Duodenal mucosa (tissue), 2 donors: ENCODE measurements around the gene MTA1.

Experiments used
- H3K27ac ChIP-seq: one replicate; pipeline ENCODE4 v1.7.0; 2013; ENCODE audit warnings: low read depth, low read length
- H3K27me3 ChIP-seq, 2 donors: one replicate each; pipeline ENCODE4 v1.7.0; 2013; ENCODE audit warnings: low read length in 2 of 2, control low read depth in 1 of 2; ENCODE audit not compliant: insufficient read depth in 2 of 2, control insufficient read depth in 1 of 2
- H3K36me3 ChIP-seq, 2 donors: one replicate each; pipeline ENCODE4 v1.7.0; 2013; ENCODE audit warnings: low read length in 2 of 2, control low read depth in 1 of 2; ENCODE audit not compliant: insufficient read depth in 2 of 2, control insufficient read depth in 1 of 2
- H3K4me1 ChIP-seq, 2 donors: one replicate each; pipeline ENCODE4 v1.7.0; 2013; ENCODE audit warnings: low read length in 2 of 2, control low read depth in 1 of 2; ENCODE audit not compliant: insufficient read depth in 2 of 2, control insufficient read depth in 1 of 2
- H3K4me3 ChIP-seq, 2 donors: one replicate each; pipeline ENCODE4 v1.7.0; 2013; ENCODE audit warnings: low read length in 2 of 2, low read depth in 1 of 2
- H3K9ac ChIP-seq, 2 donors: one replicate each; pipeline ENCODE4 v1.7.0; 2013; ENCODE audit warnings: low read length in 2 of 2, low read depth in 1 of 2
- H3K9me3 ChIP-seq, 2 donors: one replicate each; pipeline ENCODE4 v1.7.0; 2013; ENCODE audit warnings: low read length in 2 of 2, control low read depth in 1 of 2; ENCODE audit not compliant: control insufficient read depth in 1 of 2

The MTA1 gene

DNA sequence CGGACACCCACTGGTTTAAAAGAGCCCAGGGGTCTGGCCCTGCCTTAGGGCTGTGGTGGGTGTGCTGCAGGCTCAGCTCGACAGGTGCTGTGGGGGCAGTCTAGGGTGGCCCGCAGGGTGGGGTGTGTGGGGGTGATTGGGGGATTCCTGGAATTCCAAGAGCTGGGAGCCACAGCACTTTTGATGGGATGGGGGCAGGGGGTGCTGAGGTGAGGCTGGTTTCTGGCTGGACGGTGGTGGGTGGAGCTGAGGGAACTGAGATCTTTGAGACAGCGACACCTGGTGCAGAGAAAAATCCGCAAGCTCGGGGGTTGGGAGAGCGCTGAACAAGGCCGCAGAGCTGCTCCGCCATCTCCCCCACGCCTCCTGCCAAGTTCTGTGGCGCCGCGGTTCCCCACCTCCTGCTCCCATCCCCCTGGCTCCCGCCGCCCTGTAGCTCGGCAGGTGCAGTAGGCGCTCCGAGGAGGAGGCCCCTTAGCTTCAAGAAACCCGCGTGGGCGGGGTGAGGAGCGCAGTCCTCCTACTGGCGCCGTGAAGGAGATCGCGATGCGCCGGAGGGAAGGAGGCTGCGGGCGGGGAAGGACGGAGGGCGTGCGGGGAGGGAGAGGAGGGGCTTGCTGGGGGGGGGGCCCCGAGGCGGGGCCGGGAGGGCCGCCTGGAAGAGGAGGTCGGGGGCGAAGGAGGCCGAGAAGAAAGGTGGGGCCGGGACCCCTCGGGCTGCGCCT lies 70.1 kb downstream of the MTA1 start:
- peak overlapping the region; percentile 66 to 72 for H3K4me3 ChIP-seq
- H3K9me3 ChIP-seq, result no peaks in the 10 kb centered on the region
- peaks cover 23 to 49% of the 10 kb centered on the region in 2 donors for H3K4me1 ChIP-seq

DNA sequence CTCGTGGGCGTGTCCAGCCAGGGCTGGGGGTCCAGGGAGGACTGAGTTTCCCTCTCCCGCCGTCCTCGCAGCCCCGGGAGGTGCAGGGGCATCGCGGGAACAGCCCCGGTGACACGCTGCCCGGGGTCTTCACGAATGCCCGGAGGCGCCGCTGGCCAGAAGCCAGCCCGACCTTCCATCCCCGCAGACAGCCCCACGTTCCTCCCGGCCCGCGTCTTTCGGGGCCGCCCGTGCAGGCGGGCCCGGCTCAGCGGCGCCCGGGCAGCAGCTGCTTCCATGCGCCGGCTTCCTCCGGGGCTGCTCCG lies 70.6 kb downstream of the MTA1 start:
- peaks cover 20 to 44% of the 10 kb centered on the region in 2 donors for H3K4me1 ChIP-seq
- H3K27ac ChIP-seq, result peak overlapping the region; percentile 90

More for the DNA sequence above, 70.1 kb downstream of the MTA1 start:
- peaks cover 0 to 6% of the 10 kb centered on the region in 2 donors for H3K27me3 ChIP-seq
- H3K27ac ChIP-seq, result peak overlapping the region; percentile 90
- peak overlapping the region; percentile 68 to 76 for H3K9ac ChIP-seq
- H3K36me3 ChIP-seq, result peaks cover 0 to 3% of the 10 kb centered on the region in 2 donors

DNA sequence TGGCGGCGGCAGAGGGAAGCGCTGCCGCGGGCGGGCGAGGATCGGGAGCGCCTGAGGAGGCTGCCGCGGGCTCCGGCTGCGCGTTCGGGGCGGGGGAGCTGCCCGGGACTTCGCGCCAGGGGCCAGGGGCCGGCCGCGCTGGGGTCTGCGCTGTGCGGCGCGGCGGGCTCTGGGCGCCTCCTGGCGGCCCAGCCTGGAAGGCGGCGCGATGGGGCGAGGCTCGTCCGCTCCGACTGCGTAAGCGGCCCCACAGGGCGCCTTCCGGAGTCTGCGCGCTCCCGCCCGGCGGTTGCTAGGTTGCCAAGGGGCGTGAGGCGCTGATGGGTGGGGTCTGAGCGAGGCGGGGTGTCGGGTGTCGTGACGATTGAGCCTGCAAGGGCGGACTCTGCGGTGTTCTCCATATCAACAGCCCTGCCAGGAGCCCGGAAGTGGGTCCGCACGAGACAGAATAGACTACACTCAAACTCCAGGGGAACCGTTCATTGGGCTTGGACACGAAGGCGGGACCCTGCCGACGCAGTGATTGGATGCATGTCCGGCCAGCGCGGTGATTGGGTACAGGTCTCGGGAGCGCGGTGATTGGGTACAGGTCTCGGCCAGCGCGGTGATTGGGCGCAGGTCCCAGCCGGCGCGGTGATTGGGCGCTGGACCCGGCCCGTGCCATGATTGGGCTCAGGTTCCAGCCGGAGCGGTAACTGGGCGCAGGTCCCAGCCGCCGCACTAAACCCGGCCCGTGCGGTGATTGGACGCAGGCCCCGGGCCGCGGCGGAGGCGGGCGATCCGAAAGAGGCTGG lies 71.1 kb downstream of the MTA1 start, which contains the start of gene TEDC1:
Gene TEDC1 (plus strand): TSS at position 675 of the 794 bp plus-strand sequence. CDS start 130 bp downstream, outside the sequence.
- Histone ChIP-seq H3K4me3 (peak within 1 kb of the TSS; percentile 72 to 75), H3K27ac (peak within 1 kb of the TSS; percentile 90), H3K27me3 (peaks cover 0 to 6% of the 10 kb centered on the region in 2 donors), H3K9me3 (no peaks in the 10 kb centered on the region), H3K4me1 (peaks cover 16 to 38% of the 10 kb centered on the region in 2 donors), H3K9ac (peak within 1 kb of the TSS; percentile 68 to 76), H3K36me3 (peaks cover 0 to 3% of the 10 kb centered on the region in 2 donors)

More for the DNA sequence above, 70.6 kb downstream of the MTA1 start:
- Histone ChIP-seq H3K9me3 (no peaks in the 10 kb centered on the region), H3K4me3 (peak overlapping the region; percentile 66 to 72), H3K27me3 (peaks cover 0 to 6% of the 10 kb centered on the region in 2 donors), H3K9ac (peak overlapping the region; percentile 68 to 76), H3K36me3 (peaks cover 0 to 3% of the 10 kb centered on the region in 2 donors)

- peaks cover 0 to 5% of the 10 kb centered on the region in 2 donors for H3K27me3 ChIP-seq
- no peaks in the 10 kb centered on the region for H3K9me3 ChIP-seq
- peak overlapping the region; percentile 69 to 75 for H3K4me3 ChIP-seq
- H3K9ac ChIP-seq, result peak overlapping the region; percentile 54 to 69
- peaks cover 12 to 31% of the 10 kb centered on the region in 2 donors for H3K4me1 ChIP-seq
- peaks cover 0 to 3% of the 10 kb centered on the region in 2 donors for H3K36me3 ChIP-seq
- H3K27ac ChIP-seq, result peak overlapping the region; percentile 90
Measured at GRCh38 chr14:105491366-105491973, 71.8 kb downstream of the MTA1 start.

- H3K4me1 ChIP-seq, result peaks cover 12 to 27% of the 10 kb centered on the region in 2 donors
- peak overlapping the region in 1 of 2 donors; percentile 16 for H3K4me3 ChIP-seq
- no peaks in the 10 kb centered on the region for H3K27me3 ChIP-seq
- H3K9me3 ChIP-seq, result no peaks in the 10 kb centered on the region
- no peak overlapping the region for H3K27ac ChIP-seq
- no peak overlapping the region for H3K9ac ChIP-seq
- H3K36me3 ChIP-seq, result peaks cover 0 to 3% of the 10 kb centered on the region in 2 donors
Measured at GRCh38 chr14:105492031-105492970, 72.7 kb downstream of the MTA1 start.

DNA sequence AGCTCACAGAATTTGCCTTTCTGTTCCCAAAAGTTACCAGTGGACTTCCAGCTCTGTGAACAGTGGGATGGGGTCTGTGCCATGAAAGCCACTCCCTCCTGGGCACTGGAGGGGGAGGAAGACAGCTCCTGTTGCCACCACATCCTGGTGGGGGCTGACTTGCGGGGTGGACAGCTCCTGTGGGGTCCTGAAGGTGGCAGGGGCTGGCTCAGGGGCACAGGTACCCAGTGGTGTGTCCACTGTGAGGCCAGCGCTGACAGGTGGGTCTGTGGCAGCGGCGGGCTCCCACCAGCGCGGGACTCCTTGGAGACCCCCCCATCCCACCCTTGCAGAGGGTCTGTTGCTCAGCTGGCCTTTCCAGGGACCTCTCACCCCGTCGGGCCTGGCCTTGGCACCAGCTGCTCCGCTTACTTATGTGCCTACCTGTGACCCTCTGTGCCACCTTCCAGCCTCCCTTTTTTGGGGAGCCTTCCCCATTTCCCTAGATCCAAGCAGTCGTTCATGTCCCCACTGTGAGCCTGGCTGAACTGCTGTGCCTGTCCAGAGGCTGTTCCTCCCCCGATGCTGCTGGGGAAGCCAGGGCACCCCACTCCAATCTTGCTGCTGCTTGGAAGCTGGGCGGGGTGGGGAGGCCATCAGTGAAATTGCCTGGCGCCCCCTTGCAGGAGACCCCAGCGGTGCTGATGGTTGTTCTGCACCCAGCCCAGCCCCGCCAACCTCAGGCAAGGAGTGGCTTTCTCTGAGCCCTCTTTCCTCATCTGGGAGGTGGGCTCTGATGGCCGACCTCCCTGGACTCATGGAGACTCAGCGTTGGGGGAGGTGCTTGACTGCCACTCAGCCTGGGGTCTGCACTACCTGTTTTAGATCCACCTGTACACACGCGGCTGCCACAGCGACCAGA lies 73.6 kb downstream of the MTA1 start:
- Histone ChIP-seq H3K4me1 (peaks cover 6 to 20% of the 10 kb centered on the region in 2 donors), H3K9ac (no peak overlapping the region), H3K9me3 (no peaks in the 10 kb centered on the region), H3K27me3 (no peaks in the 10 kb centered on the region), H3K27ac (no peak overlapping the region), H3K4me3 (no peak overlapping the region), H3K36me3 (peaks cover 0 to 3% of the 10 kb centered on the region in 2 donors)

DNA sequence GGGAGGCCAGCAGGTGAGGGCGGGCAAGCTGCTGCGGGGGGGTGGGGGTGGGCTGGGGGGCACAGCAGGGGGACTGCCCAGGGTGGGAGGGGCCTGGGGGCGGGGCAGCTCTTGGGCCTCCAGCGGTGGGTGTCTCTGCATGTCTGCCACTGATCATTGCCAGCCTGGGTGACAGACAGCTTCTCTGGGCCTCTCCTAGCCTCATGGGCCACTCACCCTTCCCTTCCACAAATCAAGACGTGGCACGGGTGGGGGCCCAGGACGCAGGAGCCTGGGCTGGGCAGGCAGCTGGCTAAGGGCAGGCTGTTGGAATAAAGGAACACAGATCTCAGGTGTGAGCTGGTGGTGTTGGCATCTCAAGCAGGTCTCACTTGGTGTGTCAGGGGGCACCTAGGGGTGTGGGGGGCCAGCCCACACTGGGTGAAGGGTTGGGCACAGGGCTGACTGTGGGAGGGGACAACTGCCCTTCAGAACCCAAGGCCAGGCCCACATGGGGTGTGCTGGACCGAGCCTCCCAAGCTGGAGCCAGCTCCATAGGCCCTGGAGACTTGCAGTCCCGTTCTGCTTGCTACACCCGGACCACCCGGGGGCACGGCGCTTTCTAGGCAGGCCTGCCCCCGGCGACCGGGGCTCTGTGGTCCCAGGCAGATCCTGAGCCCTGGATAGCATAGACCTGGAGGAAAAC lies 74.4 kb downstream of the MTA1 start:
- Histone ChIP-seq H3K36me3 (peaks cover 0 to 3% of the 10 kb centered on the region in 2 donors), H3K9me3 (no peaks in the 10 kb centered on the region), H3K27me3 (no peaks in the 10 kb centered on the region), H3K9ac (no peak overlapping the region), H3K4me1 (peaks cover 5 to 12% of the 10 kb centered on the region in 2 donors), H3K27ac (no peak overlapping the region), H3K4me3 (no peak overlapping the region)

DNA sequence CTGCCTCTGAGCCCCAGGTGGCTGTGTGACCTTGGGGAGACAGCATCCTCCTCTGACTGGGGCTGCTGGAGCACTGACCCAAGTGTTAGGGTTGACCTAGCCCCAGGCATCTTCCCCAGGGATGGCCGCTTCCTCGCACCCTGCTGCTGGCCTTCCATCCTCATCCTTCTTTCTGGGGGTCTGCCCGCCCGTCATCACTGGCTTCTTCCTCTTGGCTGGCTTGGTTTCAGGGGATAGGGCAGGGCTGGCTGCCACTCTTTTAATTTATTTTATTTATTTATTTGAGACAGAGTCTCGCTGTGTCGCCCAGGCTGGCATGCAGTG lies 74.9 kb downstream of the MTA1 start:
- no peak overlapping the region for H3K27ac ChIP-seq
- peaks cover under 1 to 7% of the 10 kb centered on the region in 2 donors for H3K4me1 ChIP-seq
- H3K36me3 ChIP-seq, result peaks cover 0 to 3% of the 10 kb centered on the region in 2 donors
- no peak overlapping the region for H3K9ac ChIP-seq
- H3K9me3 ChIP-seq, result no peaks in the 10 kb centered on the region
- no peak overlapping the region for H3K4me3 ChIP-seq
- H3K27me3 ChIP-seq, result no peaks in the 10 kb centered on the region
